Calu3 (cell line): Measurements from ENCODE around the gene ENOX2. TPM values are rescaled to one million over a fixed set of nuclear protein-coding genes. Genes with fewer than 3 reads are reported as not detected.

Experiments
- BruUV-seq: library from RNA; stranded (reverse); fragments of 400-500 nt; replicated peaks from 2 replicates; lab custom pipeline; 2021; lab: Mats Ljungman, UMichigan
- CTCF ChIA-PET: fragments of 300-600 bp; sonication (Branson Sonifier 250); formaldehyde crosslinking; loops from one replicate; lab custom pipeline; 2022; ENCODE audit warnings: antibody characterized with exemption; lab: Charles Lee
- DNase-seq: peaks from one replicate; pipeline ENCODE4 v3.0.0; 2022
- H3K27ac Mint-ChIP-seq: one replicate; pipeline ENCODE4 v1.8.0; 2022; ENCODE audit warnings: mixed read lengths; ENCODE audit not compliant: unreplicated experiment
- H3K27me3 Mint-ChIP-seq: one replicate; pipeline ENCODE4 v1.8.0; 2022; ENCODE audit warnings: mixed read lengths; ENCODE audit not compliant: unreplicated experiment
- H3K36me3 Mint-ChIP-seq: one replicate; pipeline ENCODE4 v1.8.0; 2022; ENCODE audit warnings: mild to moderate bottlenecking, moderate library complexity, mixed read lengths; ENCODE audit not compliant: insufficient read depth, unreplicated experiment
- H3K4me1 Mint-ChIP-seq: one replicate; pipeline ENCODE4 v1.8.0; 2022; ENCODE audit warnings: mild to moderate bottlenecking, low read depth, mixed read lengths; ENCODE audit not compliant: unreplicated experiment
- H3K4me3 Mint-ChIP-seq: one replicate; pipeline ENCODE4 v1.8.0; 2022; ENCODE audit warnings: mild to moderate bottlenecking, low read depth, moderate library complexity, mixed read lengths; ENCODE audit not compliant: unreplicated experiment
- H3K9me3 Mint-ChIP-seq: one replicate; pipeline ENCODE4 v1.8.0; 2022; ENCODE audit warnings: low read depth, mixed read lengths; ENCODE audit not compliant: unreplicated experiment
- CTCF ChIP-seq: fragments of 200-600 bp; IDR thresholded peaks from one replicate; pipeline ENCODE4 v1.8.0; 2022; ENCODE audit warnings: antibody characterized with exemption; ENCODE audit not compliant: unreplicated experiment
- intact Hi-C: fragments of 100-400 bp; cut with micrococcal nuclease; formaldehyde crosslinking; loops from one replicate; pipeline ENCODE4 v1.10.0; 2022; ENCODE audit not compliant: unreplicated experiment
- total RNA-seq: library from RNA; stranded (reverse); gene quantifications from 2 replicates; pipeline ENCODE4 v1.2.3, GENCODE V29; 2022

The ENOX2 gene
- total RNA-seq, 1 experiment from 2014 or later, result 23.4 TPM

- Mint-ChIP-seq H3K4me3 (no peak overlapping the region), H3K27me3 (no peaks in the 10 kb centered on the region), H3K36me3 (peaks cover 4% of the 10 kb centered on the region), H3K9me3 (no peaks in the 10 kb centered on the region), H3K4me1 (no peaks in the 10 kb centered on the region), H3K27ac (no peak overlapping the region)
- no peak for DNase-seq
- intact Hi-C loops, result no loop called here
- CTCF ChIA-PET, result interaction anchor here (0.6 kb wide), 1 partner anchor 23 kb away, joined by 3 read pairs; no protein-coding TSS in a partner anchor
- no TSS peak for BruUV-seq
- TF ChIP-seq CTCF, result no peak
Measured at GRCh38 chrX:130741584-130741983, 161.4 kb downstream of the ENOX2 start.

DNA sequence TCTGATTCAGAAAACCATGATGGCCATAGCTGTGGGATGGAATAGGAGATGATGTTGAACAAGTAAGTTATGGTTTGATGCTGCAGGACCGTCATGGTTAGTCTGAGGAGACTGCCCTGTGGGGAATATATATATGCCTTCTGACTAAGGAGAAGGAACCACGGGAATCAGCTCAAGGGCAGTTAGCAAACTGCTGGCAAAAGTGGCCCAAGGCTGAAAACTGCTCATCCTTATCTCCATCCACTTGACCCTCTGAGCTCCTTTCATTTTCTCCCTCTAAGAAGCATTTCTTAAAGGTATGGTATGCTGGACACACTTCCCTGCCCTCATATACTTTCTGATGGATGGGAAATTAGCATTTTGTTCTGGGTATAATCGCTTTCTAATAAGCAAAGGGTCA is 161.9 kb downstream of the ENOX2 start:
- no TSS peak for BruUV-seq
- intact Hi-C loops, result no loop called here
- no peak overlapping the region for H3K4me3 Mint-ChIP-seq

DNA sequence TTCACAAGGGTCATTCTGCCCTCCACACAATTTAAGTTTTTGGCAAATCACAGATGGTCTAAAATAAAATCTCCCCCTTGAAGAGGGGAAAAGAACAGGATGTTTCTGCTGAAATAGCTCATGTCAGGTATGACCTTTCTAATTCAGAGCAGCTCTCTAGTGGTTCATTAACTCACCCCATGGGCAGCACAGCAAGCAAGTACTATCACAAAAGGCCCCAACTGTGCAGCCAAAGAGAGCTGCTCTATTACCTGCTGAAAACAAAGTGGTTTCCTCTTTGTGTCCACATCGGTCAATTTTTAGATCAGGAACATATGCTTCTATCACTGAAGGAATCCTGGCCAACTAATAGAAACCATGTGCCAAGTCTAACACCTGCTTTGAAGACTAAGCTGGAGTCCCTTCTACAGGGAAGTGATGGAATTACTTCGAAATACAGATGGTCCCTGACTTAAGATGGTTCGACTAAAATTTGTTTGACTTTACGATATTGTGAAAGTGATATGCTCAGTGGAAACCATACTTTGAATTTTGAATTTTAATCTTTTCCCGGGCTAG is 164.3 kb downstream of the ENOX2 start:
- DNase-seq, result no peak
- Mint-ChIP-seq H3K27me3 (no peaks in the 10 kb centered on the region), H3K27ac (no peak overlapping the region), H3K9me3 (no peaks in the 10 kb centered on the region), H3K4me3 (no peak overlapping the region), H3K36me3 (peaks cover 4% of the 10 kb centered on the region), H3K4me1 (no peaks in the 10 kb centered on the region)
- CTCF ChIA-PET, result no interaction called here
- intact Hi-C loops, result no loop called here
- BruUV-seq, result no TSS peak
- no peak for TF ChIP-seq CTCF

More for the DNA sequence above, 161.9 kb downstream of the ENOX2 start:
- TF ChIP-seq CTCF, result no peak
- Mint-ChIP-seq H3K9me3 (no peaks in the 10 kb centered on the region), H3K36me3 (peaks cover 4% of the 10 kb centered on the region), H3K4me1 (no peaks in the 10 kb centered on the region), H3K27me3 (no peaks in the 10 kb centered on the region), H3K27ac (no peak overlapping the region)
- CTCF ChIA-PET, result interaction anchor here (0.6 kb wide), 1 partner anchor 23 kb away, joined by 3 read pairs; no protein-coding TSS in a partner anchor
- DNase-seq, result no peak

GRCh38 chrX:130734713-130735112 is 168.3 kb downstream of the ENOX2 start:
- BruUV-seq, result no TSS peak
- DNase-seq, result no peak
- CTCF ChIA-PET, result no interaction called here
- no peaks in the 10 kb centered on the region for H3K9me3 Mint-ChIP-seq
- no peaks in the 10 kb centered on the region for H3K4me1 Mint-ChIP-seq
- H3K27me3 Mint-ChIP-seq, result no peaks in the 10 kb centered on the region
- no peak overlapping the region for H3K4me3 Mint-ChIP-seq
- no peaks in the 10 kb centered on the region for H3K36me3 Mint-ChIP-seq
- intact Hi-C loops, result no loop called here
- no peak overlapping the region for H3K27ac Mint-ChIP-seq
- no peak for TF ChIP-seq CTCF
